Measurements from ENCODE around the gene MSANTD1.

DNA sequence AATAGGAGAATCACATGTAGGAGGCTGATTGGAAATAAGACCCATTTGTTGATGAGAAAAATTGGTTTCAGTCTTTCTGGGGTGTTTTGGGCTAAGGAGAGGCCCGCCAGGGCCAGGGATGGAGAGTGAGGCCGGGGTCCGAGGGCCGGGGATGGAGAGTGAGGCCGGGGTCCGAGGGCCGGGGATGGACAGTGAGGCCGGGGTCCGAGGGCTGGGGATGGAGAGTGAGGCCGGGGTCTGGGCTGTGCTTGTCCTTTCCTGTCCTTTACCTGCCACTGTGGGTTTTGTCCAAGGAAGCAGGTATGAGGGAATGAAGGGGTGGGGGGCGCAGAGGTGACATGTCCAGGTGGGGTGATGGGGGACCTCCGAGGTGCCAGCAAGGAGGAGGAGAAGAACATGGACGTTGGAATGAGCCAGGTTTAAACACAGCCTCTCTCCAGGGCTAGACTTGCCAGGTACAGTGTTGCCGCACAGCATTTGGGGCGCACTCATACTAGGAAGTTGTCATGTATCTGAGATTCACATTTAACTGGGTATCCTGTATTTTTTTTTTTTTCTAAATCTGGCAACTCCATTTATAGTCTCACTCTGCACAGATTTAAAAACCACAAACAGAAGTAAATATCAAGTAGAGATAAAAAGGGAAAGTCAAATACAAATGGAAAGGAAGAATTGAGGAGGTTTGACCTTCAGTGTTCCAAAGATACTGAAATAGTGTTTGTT is 52.7 kb downstream of the MSANTD1 start:
- TF ChIP-seq, protein P1, sequence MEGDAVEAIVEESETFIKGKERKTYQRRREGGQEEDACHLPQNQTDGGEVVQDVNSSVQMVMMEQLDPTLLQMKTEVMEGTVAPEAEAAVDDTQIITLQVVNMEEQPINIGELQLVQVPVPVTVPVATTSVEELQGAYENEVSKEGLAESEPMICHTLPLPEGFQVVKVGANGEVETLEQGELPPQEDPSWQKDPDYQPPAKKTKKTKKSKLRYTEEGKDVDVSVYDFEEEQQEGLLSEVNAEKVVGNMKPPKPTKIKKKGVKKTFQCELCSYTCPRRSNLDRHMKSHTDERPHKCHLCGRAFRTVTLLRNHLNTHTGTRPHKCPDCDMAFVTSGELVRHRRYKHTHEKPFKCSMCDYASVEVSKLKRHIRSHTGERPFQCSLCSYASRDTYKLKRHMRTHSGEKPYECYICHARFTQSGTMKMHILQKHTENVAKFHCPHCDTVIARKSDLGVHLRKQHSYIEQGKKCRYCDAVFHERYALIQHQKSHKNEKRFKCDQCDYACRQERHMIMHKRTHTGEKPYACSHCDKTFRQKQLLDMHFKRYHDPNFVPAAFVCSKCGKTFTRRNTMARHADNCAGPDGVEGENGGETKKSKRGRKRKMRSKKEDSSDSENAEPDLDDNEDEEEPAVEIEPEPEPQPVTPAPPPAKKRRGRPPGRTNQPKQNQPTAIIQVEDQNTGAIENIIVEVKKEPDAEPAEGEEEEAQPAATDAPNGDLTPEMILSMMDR (IDR thresholded peaks at IDR 0.05; ENCODE audit: poor library complexity, severe bottlenecking): no peak
- no peak for TF ChIP-seq TAF1 (IDR thresholded peaks at IDR 0.05; ENCODE audit: low read depth)
- TF ChIP-seq EZH2 (IDR thresholded peaks at IDR 0.05; ENCODE audit: borderline replicate concordance, insufficient read depth, low read length, poor library complexity, severe bottlenecking): no peak

Measured in neural cell (in vitro differentiated cells).